Ovary (tissue), 9 donors: Measurements from ENCODE around the gene MEIOC. TPM values are rescaled to one million over a fixed set of nuclear protein-coding genes. Genes with fewer than 3 reads are reported as not detected.

Source experiments
- DNase-seq, 5 donors: peaks; one replicate each; pipeline ENCODE4 v3.0.0-alpha.2; 2019 to 2020
- H3K27ac ChIP-seq, 2 donors: fragments of 200-600 bp; one replicate each; pipeline versions ENCODE4 v1.5.1 to v1.8.0; 2019 to 2022
- H3K27me3 ChIP-seq: fragments of 200-600 bp; one replicate; pipeline ENCODE4 v1.8.0; 2022
- H3K36me3 ChIP-seq: fragments of 200-600 bp; sonication (generic); one replicate; pipeline ENCODE4 v1.5.1; 2019
- H3K4me1 ChIP-seq: one replicate; pipeline ENCODE4 v1.8.1; 2013; ENCODE audit warnings: mild to moderate bottlenecking, moderate library complexity; ENCODE audit not compliant: insufficient read depth
- H3K4me3 ChIP-seq: fragments of 200-600 bp; sonication (generic); one replicate; pipeline ENCODE4 v1.5.1; 2017
- H3K9me3 ChIP-seq, 2 donors: fragments of 200-600 bp in 1 of 2; sonication (generic) in 1 of 2; one replicate each; pipeline versions ENCODE4 v1.5.1 to v1.8.1; 2013 to 2019; ENCODE audit warnings: mild to moderate bottlenecking in 1 of 2, moderate library complexity in 1 of 2
- EP300 ChIP-seq: sonication (generic); formaldehyde crosslinking; IDR thresholded peaks from one replicate; pipeline ENCODE4 v1.6.1; 2017; ENCODE audit warnings: antibody characterized with exemption
- POLR2A ChIP-seq: fragments of 450-650 bp; IDR thresholded peaks from one replicate; pipeline ENCODE4 v1.6.1; 2017; ENCODE audit warnings: antibody characterized with exemption, mild to moderate bottlenecking, moderate library complexity
- WGBS, 3 donors: extraction: QIAGEN DNeasy Blood & Tissue Kit in 1 of 3; methylation state at CpG; one replicate each; pipeline versions ENCODE4 v1.1.5 to v1.1.7; 2013 to 2017; 5-methylcytosine and 5-hydroxymethylcytosine counted together
- intact Hi-C, 4 donors: fragments of 100-400 bp; cut with DNase I; formaldehyde crosslinking; loops; one replicate each; pipeline versions ENCODE4 v1.11.0 to v1.15.1; 2022 to 2023
- polyA plus RNA-seq, 2 donors: library from polyadenylated mRNA; stranded (reverse); fragments of 200-250 nt in 1 of 2; fragments of 350-450 nt in 1 of 2; fragmentation: Illumina TruSeq in 1 of 2; extraction: RNeasy Lipid Tissue Mini Kit (QIAGEN cat#74804) in 1 of 2; gene quantifications; one replicate each; pipeline ENCODE4 v1.2.3, GENCODE V29; 2013 to 2014
- total RNA-seq, 7 donors: library from RNA; depleted of rRNA in 2 of 7; stranded (reverse); fragments of >200 nt in 2 of 7; fragmentation: NEBNext Ultra II Directional in 3 of 7; extraction: Animal tissue kit (Norgen Biotek cat#: 25700) in 3 of 7; gene quantifications; one replicate each; pipeline versions ENCODE4 v1.1.0 to v1.2.4, GENCODE V29; 2016 to 2023
- TF ChIP-seq, protein P1 (sequence below), 3 donors: fragments of 450-650 bp in 2 of 3; fragments of 200-600 bp in 1 of 3; IDR thresholded peaks; one replicate each; pipeline versions ENCODE4 v1.5.1 to v1.8.0; 2016 to 2022; ENCODE audit warnings: antibody characterized with exemption in 3 of 3, mild to moderate bottlenecking in 1 of 3
- donor health status: DM: no; HTN: no; CAD: no; lungs with moderate emphysema.
- donor health status: DM: no; HTN: no; CAD: no.
- donor health status: Bipolar disorder and iron deficiency.
- donor health status: DM: yes; HTN: yes; CAD: no.
- donor health status: DM: no; HTN: no; CAD: no.
- donor health status: DM: yes; HTN: yes; CAD: no.

Gene MEIOC
- total and polyA plus RNA-seq, 9 donors = 0.07 TPM; not detected in 8

DNA sequence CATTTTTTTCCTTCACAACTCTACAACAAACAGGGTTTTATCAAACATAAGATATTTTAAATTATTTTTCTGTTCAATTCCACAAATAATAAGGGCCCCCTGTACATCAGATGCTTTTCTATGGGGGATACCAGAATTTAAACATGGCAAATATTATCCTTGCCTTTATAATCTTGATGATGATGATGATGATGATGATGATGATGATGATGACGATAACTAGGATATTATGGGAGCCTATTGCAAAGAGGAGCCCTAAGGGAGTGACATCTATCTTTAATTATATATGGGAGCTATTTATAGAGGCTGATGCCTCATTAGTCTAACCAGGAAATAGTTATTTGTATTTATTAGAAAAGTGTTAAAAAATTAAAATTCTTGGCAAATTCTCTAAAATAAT, 6.8 kb downstream of the MEIOC start:
- Histone ChIP-seq H3K27me3 (no peaks in the 10 kb centered on the region), H3K27ac (no peak overlapping the region), H3K4me3 (no peak overlapping the region), H3K4me1 (no peaks in the 10 kb centered on the region), H3K9me3 (no peaks in the 10 kb centered on the region), H3K36me3 (no peaks in the 10 kb centered on the region)
- DNase-seq = no peak
- WGBS, 3 donors = 71 to 90% (median 86%) methylated on average over 1 of the region's 1 CpG
- intact Hi-C loops = no loop called here
- TF ChIP-seq POLR2A (no peak), EP300 (no peak)
- TF ChIP-seq, protein P1, sequence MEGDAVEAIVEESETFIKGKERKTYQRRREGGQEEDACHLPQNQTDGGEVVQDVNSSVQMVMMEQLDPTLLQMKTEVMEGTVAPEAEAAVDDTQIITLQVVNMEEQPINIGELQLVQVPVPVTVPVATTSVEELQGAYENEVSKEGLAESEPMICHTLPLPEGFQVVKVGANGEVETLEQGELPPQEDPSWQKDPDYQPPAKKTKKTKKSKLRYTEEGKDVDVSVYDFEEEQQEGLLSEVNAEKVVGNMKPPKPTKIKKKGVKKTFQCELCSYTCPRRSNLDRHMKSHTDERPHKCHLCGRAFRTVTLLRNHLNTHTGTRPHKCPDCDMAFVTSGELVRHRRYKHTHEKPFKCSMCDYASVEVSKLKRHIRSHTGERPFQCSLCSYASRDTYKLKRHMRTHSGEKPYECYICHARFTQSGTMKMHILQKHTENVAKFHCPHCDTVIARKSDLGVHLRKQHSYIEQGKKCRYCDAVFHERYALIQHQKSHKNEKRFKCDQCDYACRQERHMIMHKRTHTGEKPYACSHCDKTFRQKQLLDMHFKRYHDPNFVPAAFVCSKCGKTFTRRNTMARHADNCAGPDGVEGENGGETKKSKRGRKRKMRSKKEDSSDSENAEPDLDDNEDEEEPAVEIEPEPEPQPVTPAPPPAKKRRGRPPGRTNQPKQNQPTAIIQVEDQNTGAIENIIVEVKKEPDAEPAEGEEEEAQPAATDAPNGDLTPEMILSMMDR (IDR thresholded peaks at IDR 0.05) = no peak

DNA sequence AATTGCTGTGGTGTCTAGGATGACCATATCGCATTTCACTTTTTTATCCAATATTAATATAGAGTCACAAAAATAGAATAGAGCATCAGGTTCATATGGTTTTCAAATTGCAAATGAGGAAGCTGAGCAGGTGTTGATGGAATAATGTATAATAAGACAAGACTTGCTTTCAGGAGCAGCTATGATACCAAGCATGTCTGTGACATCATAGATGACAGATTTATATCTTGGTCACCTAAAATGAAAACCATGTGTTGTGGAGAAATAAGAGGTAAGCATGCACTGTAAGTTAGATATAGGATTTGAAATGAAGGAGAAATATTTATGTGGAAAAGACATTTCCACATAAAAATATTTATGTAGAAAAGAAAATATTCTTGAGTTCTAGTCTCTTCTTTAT, 8.6 kb downstream of the MEIOC start:
- H3K4me3 ChIP-seq = no peak overlapping the region
- intact Hi-C loops = no loop called here
- no peak for DNase-seq
- H3K9me3 ChIP-seq = no peaks in the 10 kb centered on the region
- no peak overlapping the region for H3K27ac ChIP-seq
- TF ChIP-seq POLR2A = no peak
- TF ChIP-seq, protein P1 (IDR thresholded peaks at IDR 0.05) = no peak
- no peak for TF ChIP-seq EP300
- no peaks in the 10 kb centered on the region for H3K4me1 ChIP-seq
- WGBS, 3 donors = 92 to 94% (median 94%) methylated on average over 1 of the region's 1 CpG
- H3K36me3 ChIP-seq = no peaks in the 10 kb centered on the region
- H3K27me3 ChIP-seq = no peaks in the 10 kb centered on the region

DNA sequence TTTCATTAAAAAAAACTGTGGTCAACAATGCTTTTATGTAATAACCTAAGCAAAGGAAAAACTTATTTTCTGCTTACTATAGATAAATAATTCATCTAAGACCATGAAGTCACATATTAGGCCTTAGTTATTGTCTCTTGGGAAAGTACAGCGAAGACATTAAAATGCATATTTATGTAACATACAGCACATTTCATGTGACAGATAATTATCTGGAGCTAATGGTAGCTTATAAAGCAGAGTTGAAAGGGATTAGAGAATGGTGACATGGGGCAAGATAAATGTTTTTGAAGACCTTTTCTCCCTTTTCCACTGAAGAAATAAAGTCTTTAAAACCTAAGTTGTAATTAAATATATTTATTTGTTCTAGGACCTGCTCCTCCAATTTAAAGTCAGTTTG, 9.7 kb downstream of the MEIOC start:
- intact Hi-C loops = no loop called here
- WGBS, 3 donors = 94 to 99% (median 95%) methylated on average over 1 of the region's 1 CpG
- DNase-seq = no peak

DNA sequence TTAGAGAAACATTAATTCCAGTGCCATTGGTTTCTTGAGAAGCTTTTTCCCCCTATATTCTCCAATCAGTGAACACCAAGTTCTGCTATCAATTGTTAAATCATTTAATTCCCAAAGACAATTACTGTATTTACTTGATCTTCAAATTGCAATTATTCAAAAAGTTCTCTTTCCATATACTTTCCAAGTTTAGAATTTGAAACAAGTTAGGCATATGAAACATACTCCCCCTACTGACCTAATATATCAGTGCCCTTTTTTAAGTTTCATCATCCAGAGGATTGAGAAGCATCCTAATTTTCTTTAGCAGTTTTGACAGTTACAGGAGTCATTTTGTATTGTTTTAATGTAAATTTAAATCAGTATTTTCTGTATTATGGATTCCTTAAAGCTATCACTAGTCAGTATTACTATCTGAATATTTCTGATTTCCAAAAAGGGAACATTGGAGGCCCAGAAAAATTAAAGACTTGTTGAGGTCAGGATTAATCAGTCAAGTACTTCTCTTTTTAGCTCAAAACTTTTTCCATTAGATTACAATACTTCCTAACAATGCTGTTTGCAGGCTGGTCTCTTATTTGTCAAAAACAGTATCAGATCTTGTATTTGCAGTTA, 16.3 kb downstream of the MEIOC start:
- TF ChIP-seq EP300 (no peak), POLR2A (no peak)
- TF ChIP-seq, protein P1 (IDR thresholded peaks at IDR 0.05) = no peak
- no peaks in the 10 kb centered on the region for H3K36me3 ChIP-seq
- no peaks in the 10 kb centered on the region for H3K9me3 ChIP-seq
- intact Hi-C loops = no loop called here
- H3K27me3 ChIP-seq = no peaks in the 10 kb centered on the region
- DNase-seq = no peak
- no peak overlapping the region for H3K4me3 ChIP-seq
- H3K27ac ChIP-seq = no peak overlapping the region
- no peaks in the 10 kb centered on the region for H3K4me1 ChIP-seq

More for the DNA sequence above, 9.7 kb downstream of the MEIOC start:
- TF ChIP-seq POLR2A = no peak
- TF ChIP-seq, protein P1 (IDR thresholded peaks at IDR 0.05) = no peak
- TF ChIP-seq EP300 = no peak
- Histone ChIP-seq H3K9me3 (no peaks in the 10 kb centered on the region), H3K27me3 (no peaks in the 10 kb centered on the region), H3K4me1 (no peaks in the 10 kb centered on the region), H3K4me3 (no peak overlapping the region), H3K36me3 (no peaks in the 10 kb centered on the region), H3K27ac (no peak overlapping the region)
